SH-SY5Y (cell line): ENCODE data around the gene PFN4.

Experiments used
- GATA2 ChIP-seq: IDR thresholded peaks from 2 replicates; pipeline ENCODE4 v1.6.1; 2011; ENCODE audit warnings: mild to moderate bottlenecking, low read depth, low read length
- GATA3 ChIP-seq: IDR thresholded peaks from 2 replicates; pipeline ENCODE4 v1.6.1; 2011; ENCODE audit warnings: low read depth, mild to moderate bottlenecking, low read length, moderate library complexity

DNA sequence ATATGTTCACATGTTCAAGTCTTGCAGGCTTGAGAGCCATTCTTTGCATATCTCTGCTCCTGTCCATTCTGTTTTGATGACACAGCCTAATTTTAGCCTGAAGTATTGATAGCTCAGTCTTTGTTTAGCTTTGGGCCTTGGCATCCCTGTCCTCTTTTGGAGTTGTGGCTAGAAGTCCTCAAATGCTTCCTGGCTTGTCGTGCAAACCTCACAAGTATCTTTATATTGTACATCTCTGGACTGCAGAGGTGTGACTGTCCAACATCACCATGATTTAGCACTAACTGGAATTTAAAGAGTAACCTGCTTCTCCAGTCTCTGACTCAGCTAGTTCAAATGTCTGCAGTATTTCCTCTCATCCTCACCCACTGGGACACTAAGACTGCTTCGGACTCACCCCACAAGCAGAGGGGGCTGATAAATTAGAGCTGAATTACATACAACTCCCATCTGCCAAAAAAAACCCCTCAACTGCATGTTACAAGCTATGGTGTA, 11.7 kb downstream of the PFN4 start:
- TF ChIP-seq GATA3: no peak
- TF ChIP-seq GATA2: no peak
